Hepatocyte (in vitro differentiated cells): ENCODE results near the gene TMBIM1. TPM values are rescaled to one million over a fixed set of nuclear protein-coding genes. Genes with fewer than 3 reads are reported as not detected.
A peak's percentile ranks its signal among the peaks of the same experiment; 100 is the strongest.

Experiments
- DNase-seq: peaks from one replicate; pipeline ENCODE4 v3.0.0-alpha.2; 2016; ENCODE audit warnings: low spot score
- H2AFZ ChIP-seq: fragments of 200-600 bp; sonication (generic); 2 replicates; pipeline ENCODE4 v1.6.0; 2016; ENCODE audit warnings: antibody characterized with exemption, mild to moderate bottlenecking
- H3K27ac ChIP-seq: fragments of 200-600 bp; sonication (generic); 2 replicates; pipeline ENCODE4 v1.5.1; 2016; ENCODE audit warnings: mild to moderate bottlenecking
- H3K27me3 ChIP-seq: fragments of 200-600 bp; sonication (generic); 2 replicates; pipeline ENCODE4 v1.6.1; 2016
- H3K36me3 ChIP-seq: fragments of 200-600 bp; sonication (generic); replicated peaks from 2 replicates; pipeline ENCODE4 v1.5.1; 2016; ENCODE audit warnings: low read depth; ENCODE audit not compliant: insufficient read depth
- H3K4me1 ChIP-seq: fragments of 200-600 bp; sonication (generic); 2 replicates; pipeline ENCODE4 v1.5.1; 2016; ENCODE audit warnings: mild to moderate bottlenecking, moderate library complexity; ENCODE audit not compliant: insufficient read depth
- H3K4me2 ChIP-seq: fragments of 200-600 bp; sonication (generic); 2 replicates; pipeline ENCODE4 v1.6.0; 2016
- H3K4me3 ChIP-seq: fragments of 200-600 bp; sonication (generic); 2 replicates; pipeline ENCODE4 v1.5.1; 2016; ENCODE audit warnings: mild to moderate bottlenecking
- H3K79me2 ChIP-seq: fragments of 200-600 bp; sonication (generic); 2 replicates; pipeline ENCODE4 v1.6.0; 2017; ENCODE audit warnings: mild to moderate bottlenecking
- H3K9me2 ChIP-seq: fragments of 200-600 bp; sonication (generic); replicated peaks from 2 replicates; pipeline ENCODE4 v1.6.0; 2017; ENCODE audit warnings: mild to moderate bottlenecking; ENCODE audit not compliant: insufficient read depth
- H3K9me3 ChIP-seq: fragments of 200-600 bp; sonication (generic); 2 replicates; pipeline ENCODE4 v1.5.1; 2016; ENCODE audit warnings: low read depth, mild to moderate bottlenecking
- H4K20me1 ChIP-seq: fragments of 200-600 bp; sonication (generic); 2 replicates; pipeline ENCODE4 v1.6.0; 2016; ENCODE audit warnings: mild to moderate bottlenecking; ENCODE audit not compliant: insufficient read depth, poor library complexity, severe bottlenecking
- CTCF ChIP-seq: fragments of 200-600 bp; sonication (generic); IDR thresholded peaks from 2 replicates; pipeline ENCODE4 v1.5.1; 2016; ENCODE audit warnings: antibody characterized with exemption, mild to moderate bottlenecking; ENCODE audit not compliant: poor library complexity
- EZH2 ChIP-seq: fragments of 200-600 bp; sonication (generic); IDR thresholded peaks from 2 replicates; pipeline ENCODE4 v1.6.1; 2016; ENCODE audit warnings: antibody characterized with exemption, mild to moderate bottlenecking, borderline replicate concordance
- EZH2phosphoT487 ChIP-seq: fragments of 200-600 bp; sonication (generic); IDR thresholded peaks from one replicate; pipeline ENCODE4 v1.6.1; 2018; ENCODE audit warnings: antibody characterized with exemption, mild to moderate bottlenecking, low read depth, moderate library complexity; ENCODE audit not compliant: unreplicated experiment, severe bottlenecking
- WGBS: methylation state at CpG from one replicate; pipeline ENCODE4 v1.1.6; 2016; ENCODE audit warnings: low lambda C conversion rate; ENCODE audit errors: missing lambda C conversion rate; 5-methylcytosine and 5-hydroxymethylcytosine counted together
- polyA plus RNA-seq: library from polyadenylated mRNA; unstranded; fragments of >200 nt; fragmentation: Nextera tagmentation; extraction: Ambion mirVana; gene quantifications from 2 replicates; pipeline ENCODE4 v1.2.1, GENCODE V29; 2016
- total RNA-seq: library from RNA; depleted of rRNA; stranded (reverse); fragments of >200 nt; gene quantifications from 2 replicates; pipeline ENCODE4 v1.2.3, GENCODE V29; 2014

The TMBIM1 gene
- total and polyA plus RNA-seq, 2 experiments from 2014 or later: 224 to 302 TPM

DNA sequence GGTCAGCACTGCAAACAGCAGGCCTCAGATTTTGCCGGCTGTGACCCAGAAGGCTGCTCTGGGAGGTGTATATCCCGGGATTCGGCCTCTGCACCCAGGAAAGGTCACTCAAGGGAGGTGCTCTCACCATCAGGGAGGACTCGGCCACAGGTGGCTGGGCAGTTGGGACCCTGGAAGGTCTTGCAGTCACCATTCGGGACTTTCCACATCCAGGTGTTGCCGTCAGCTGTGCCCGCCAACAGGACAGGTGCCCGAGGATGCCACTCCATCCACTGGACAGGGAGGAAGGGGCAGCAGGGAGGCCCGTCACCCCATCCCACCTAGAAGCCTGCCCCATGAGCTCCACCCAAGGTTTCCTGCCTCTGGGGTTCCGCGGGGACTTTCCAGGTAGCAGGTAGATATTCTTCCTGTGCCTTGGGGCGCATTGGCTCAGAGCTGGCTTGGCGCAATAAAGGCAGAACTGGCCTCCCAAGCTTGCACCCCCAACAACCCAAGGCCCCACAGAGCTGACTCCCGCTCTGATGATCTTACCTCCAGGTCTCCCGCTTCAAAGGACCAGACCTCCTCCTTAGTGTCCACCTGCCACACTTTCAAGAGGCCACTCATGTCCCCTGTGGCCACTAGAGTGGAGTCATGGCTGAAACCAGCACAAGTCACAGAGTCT lies 25.9 kb downstream of the TMBIM1 start:
- H2AFZ ChIP-seq: no peak overlapping the region
- WGBS: 95% methylated on average over 15 of the region's 15 CpGs
- no peak overlapping the region for H3K4me2 ChIP-seq
- no peak for TF ChIP-seq EZH2phosphoT487
- no peak for TF ChIP-seq EZH2
- no peak for TF ChIP-seq CTCF
- H4K20me1 ChIP-seq: peaks cover 7% of the 10 kb centered on the region
- no peaks in the 10 kb centered on the region for H3K9me2 ChIP-seq
- no peaks in the 10 kb centered on the region for H3K9me3 ChIP-seq
- H3K4me1 ChIP-seq: peaks cover 37% of the 10 kb centered on the region
- peaks cover 40% of the 10 kb centered on the region for H3K79me2 ChIP-seq
- H3K27ac ChIP-seq: no peak overlapping the region
- H3K36me3 ChIP-seq: no peaks in the 10 kb centered on the region
- H3K4me3 ChIP-seq: no peak overlapping the region
- peak; percentile 10 for DNase-seq
- no peaks in the 10 kb centered on the region for H3K27me3 ChIP-seq

- no peak for DNase-seq
- H3K4me3 ChIP-seq: no peak overlapping the region
- TF ChIP-seq EZH2phosphoT487: no peak
- no peak for TF ChIP-seq CTCF
- TF ChIP-seq EZH2: no peak
- H4K20me1 ChIP-seq: peaks cover 7% of the 10 kb centered on the region
- H3K79me2 ChIP-seq: peaks cover 32% of the 10 kb centered on the region
- peak overlapping the region; percentile 92 for H3K27ac ChIP-seq
- no peaks in the 10 kb centered on the region for H3K36me3 ChIP-seq
- no peak overlapping the region for H3K4me2 ChIP-seq
- H3K9me3 ChIP-seq: no peaks in the 10 kb centered on the region
- H2AFZ ChIP-seq: no peak overlapping the region
- H3K27me3 ChIP-seq: no peaks in the 10 kb centered on the region
- H3K4me1 ChIP-seq: peaks cover 42% of the 10 kb centered on the region
- WGBS: 98% methylated on average over 8 of the region's 8 CpGs
- H3K9me2 ChIP-seq: no peaks in the 10 kb centered on the region
Measured at GRCh38 chr2:218265626-218266025, 26.7 kb downstream of the TMBIM1 start.

DNA sequence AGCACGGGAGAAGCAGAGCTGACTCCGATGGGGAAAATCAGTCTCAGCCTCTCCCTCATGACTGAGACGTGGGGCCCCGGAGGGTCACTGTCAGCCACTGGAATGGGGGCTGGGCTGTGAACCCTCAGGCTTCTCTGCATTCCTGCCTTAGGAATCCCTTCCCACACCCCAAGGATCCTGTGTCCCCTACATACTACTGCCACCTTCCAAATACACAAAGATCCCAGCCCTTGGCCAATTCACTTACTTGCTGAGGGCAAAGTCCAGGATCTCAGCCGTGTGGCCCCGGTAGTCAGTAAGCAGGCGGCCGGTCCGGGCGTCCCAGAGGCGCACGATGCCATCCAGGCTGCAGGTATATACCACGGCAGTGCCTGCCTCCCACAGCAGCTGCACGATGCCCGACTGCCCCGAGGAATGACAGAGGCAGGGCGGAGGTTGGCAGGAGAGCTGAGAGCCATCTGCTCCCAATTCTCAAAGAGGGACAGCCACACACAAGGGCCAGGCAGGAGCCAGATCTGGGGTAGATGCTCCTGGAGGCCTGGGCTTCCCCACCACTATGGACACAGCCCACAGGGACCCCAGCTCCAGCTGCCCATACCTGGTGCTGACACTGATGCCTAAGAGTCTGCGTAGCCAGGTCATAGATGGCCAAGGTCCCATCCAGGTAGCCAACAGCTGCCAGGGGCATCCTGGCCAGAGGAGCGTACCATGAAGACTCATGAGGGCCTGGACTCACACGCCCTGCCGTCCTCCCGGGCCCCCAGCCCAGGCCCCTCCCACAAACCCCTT lies 27.3 kb downstream of the TMBIM1 start:
- Histone ChIP-seq H3K36me3 (no peaks in the 10 kb centered on the region), H3K4me3 (no peak overlapping the region), H3K4me2 (peak overlapping the region; percentile 68), H3K27ac (peak overlapping the region; percentile 92), H3K27me3 (no peaks in the 10 kb centered on the region), H3K4me1 (peaks cover 48% of the 10 kb centered on the region), H2AFZ (no peak overlapping the region), H3K9me3 (no peaks in the 10 kb centered on the region), H3K9me2 (no peaks in the 10 kb centered on the region), H3K79me2 (peaks cover 31% of the 10 kb centered on the region), H4K20me1 (peaks cover 7% of the 10 kb centered on the region)
- no peak for TF ChIP-seq EZH2phosphoT487
- TF ChIP-seq EZH2: no peak
- TF ChIP-seq CTCF: no peak
- 73% methylated on average over 19 of the region's 22 CpGs for WGBS
- DNase-seq: peak; percentile 77
